Measurements from ENCODE around the gene ACLY. TPM values are rescaled to one million over a fixed set of nuclear protein-coding genes. Genes with fewer than 3 reads are reported as not detected.

ACLY gene
- total RNA-seq (2014; rRNA removed; shearing (Covaris generic)): 205 and 226 TPM in 2 replicates
- polyA plus RNA-seq (2015; cell fraction: cytosol; rRNA removed): 122 and 143 TPM in 2 replicates
- 317 and 321 TPM in 2 replicates for polyA plus RNA-seq (2015; cell fraction: nucleus; rRNA removed)

- DNase-seq (ENCODE audit: low read depth): peak; percentile 97
Observed at GRCh38 chr17:41918314-41919164, at the start of gene ACLY. Gene ACLY (minus strand): TSS chr17:41918951. CDS start chr17:41913873, 5,078 bp downstream.

GRCh38 chr17:41967921-41968578 is 49.3 kb upstream of the ACLY start:
- DNase-seq (ENCODE audit: low read depth): no peak

GRCh38 chr17:41967141-41967920 is 48.6 kb upstream of the ACLY start:
- DNase-seq (ENCODE audit: low read depth): no peak

- peak; percentile 78 for DNase-seq (ENCODE audit: low read depth)
Observed at GRCh38 chr17:41966463-41967140, 47.9 kb upstream of the ACLY start, which contains the start of gene CNP. Gene CNP (plus strand): TSS chr17:41966795. CDS start chr17:41966885, 90 bp downstream.

GRCh38 chr17:41965694-41966462 is 47.1 kb upstream of the ACLY start:
- peak; percentile 46 for DNase-seq (ENCODE audit: low read depth)

GRCh38 chr17:41962768-41963434 is 44.1 kb upstream of the ACLY start:
- DNase-seq (ENCODE audit: low read depth): peak; percentile 54

- DNase-seq (ENCODE audit: low read depth): no peak
Observed at GRCh38 chr17:41962111-41962510, 43.4 kb upstream of the ACLY start.

- peak; percentile 78 for DNase-seq (ENCODE audit: low read depth)
Observed at GRCh38 chr17:41959336-41960095, 40.8 kb upstream of the ACLY start.

GRCh38 chr17:41959030-41959335 is 40.2 kb upstream of the ACLY start:
- no peak for DNase-seq (ENCODE audit: low read depth)

- DNase-seq (ENCODE audit: low read depth): no peak
Observed at GRCh38 chr17:41957869-41958439, 39.2 kb upstream of the ACLY start.

GRCh38 chr17:41957031-41957868 is 38.5 kb upstream of the ACLY start:
- peak; percentile 77 for DNase-seq (ENCODE audit: low read depth)

GRCh38 chr17:41956522-41956921 is 37.8 kb upstream of the ACLY start:
- DNase-seq (ENCODE audit: low read depth): peak; percentile 31

GRCh38 chr17:41948762-41949460 is 30.2 kb upstream of the ACLY start:
- DNase-seq (ENCODE audit: low read depth): no peak

- DNase-seq (ENCODE audit: low read depth): no peak
Observed at GRCh38 chr17:41944943-41945342, 26.2 kb upstream of the ACLY start.

- no peak for DNase-seq (ENCODE audit: low read depth)
Observed at GRCh38 chr17:41943492-41943891, 24.7 kb upstream of the ACLY start.

GRCh38 chr17:41942626-41943373 is 24.0 kb upstream of the ACLY start:
- no peak for DNase-seq (ENCODE audit: low read depth)
